ENCODE measurements around the gene CELF2.

The CELF2 gene

GRCh38 chr10:11191190-11191589 lies 173.5 kb downstream of the CELF2 start:
- Histone ChIP-seq H3K36me3 (ENCODE audit: control insufficient read depth in 2 of 2, insufficient read depth in 1 of 2, low read length in 2 of 2) (no peaks in the 10 kb centered on the region), H3K4me3 (ENCODE audit: low read depth, low read length) (no peak overlapping the region), H3K4me1 (ENCODE audit: control insufficient read depth, insufficient read depth, low read length) (peaks cover 10% of the 10 kb centered on the region), H3K9me3 (ENCODE audit: control insufficient read depth, insufficient read depth, low read depth, low read length) (no peaks in the 10 kb centered on the region), H3K27ac (ENCODE audit: extremely low read depth, low read depth, low read length) (no peak overlapping the region; the same call in 1 of the 2 replicates)
- POLR2A ChIA-PET: no interaction called here
- no peak for TF ChIP-seq ZSCAN23 (tag by site-specific recombination; IDR thresholded peaks at IDR 0.05)
- TF ChIP-seq OVOL3 (tag by site-specific recombination; IDR thresholded peaks at IDR 0.05): no peak
- no peak for TF ChIP-seq KLF7 (tag by site-specific recombination; IDR thresholded peaks at IDR 0.05; ENCODE audit: borderline replicate concordance)
- TF ChIP-seq, protein P1, sequence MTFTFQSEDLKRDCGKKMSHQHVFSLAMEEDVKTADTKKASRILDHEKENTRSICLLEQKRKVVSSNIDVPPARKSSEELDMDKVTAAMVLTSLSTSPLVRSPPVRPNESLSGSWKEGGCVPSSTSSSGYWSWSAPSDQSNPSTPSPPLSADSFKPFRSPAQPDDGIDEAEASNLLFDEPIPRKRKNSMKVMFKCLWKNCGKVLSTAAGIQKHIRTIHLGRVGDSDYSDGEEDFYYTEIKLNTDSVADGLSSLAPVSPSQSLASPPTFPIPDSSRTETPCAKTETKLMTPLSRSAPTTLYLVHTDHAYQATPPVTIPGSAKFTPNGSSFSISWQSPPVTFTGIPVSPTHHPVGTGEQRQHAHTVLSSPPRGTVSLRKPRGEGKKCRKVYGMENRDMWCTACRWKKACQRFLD (tag by site-specific recombination; IDR thresholded peaks at IDR 0.05): no peak
- no peak for TF ChIP-seq ZNF354C (tag by site-specific recombination; IDR thresholded peaks at IDR 0.05; ENCODE audit: borderline replicate concordance, low read depth)
- no peak for TF ChIP-seq ZNF514 (tag by site-specific recombination; IDR thresholded peaks at IDR 0.05)
- TF ChIP-seq ZNF596 (tag by site-specific recombination; IDR thresholded peaks at IDR 0.05): no peak
- TF ChIP-seq ZFP69B (tag by site-specific recombination; IDR thresholded peaks at IDR 0.05): no peak
- no peak for TF ChIP-seq ZNF398 (tag by site-specific recombination; IDR thresholded peaks at IDR 0.05)
- no peak for TF ChIP-seq ZNF266 (tag by site-specific recombination; IDR thresholded peaks at IDR 0.05; ENCODE audit: low read depth)
- no peak for TF ChIP-seq ELK4 (IDR thresholded peaks at IDR 0.05; ENCODE audit: borderline replicate concordance, low read depth, low read length)
- no peak for TF ChIP-seq ZNF658 (tag by site-specific recombination; IDR thresholded peaks at IDR 0.05)
- no peak for TF ChIP-seq ZNF654 (tag by site-specific recombination; IDR thresholded peaks at IDR 0.05; ENCODE audit: low read depth)
- TF ChIP-seq ZSCAN30 (tag by site-specific recombination; IDR thresholded peaks at IDR 0.05): no peak
- TF ChIP-seq, protein P2, sequence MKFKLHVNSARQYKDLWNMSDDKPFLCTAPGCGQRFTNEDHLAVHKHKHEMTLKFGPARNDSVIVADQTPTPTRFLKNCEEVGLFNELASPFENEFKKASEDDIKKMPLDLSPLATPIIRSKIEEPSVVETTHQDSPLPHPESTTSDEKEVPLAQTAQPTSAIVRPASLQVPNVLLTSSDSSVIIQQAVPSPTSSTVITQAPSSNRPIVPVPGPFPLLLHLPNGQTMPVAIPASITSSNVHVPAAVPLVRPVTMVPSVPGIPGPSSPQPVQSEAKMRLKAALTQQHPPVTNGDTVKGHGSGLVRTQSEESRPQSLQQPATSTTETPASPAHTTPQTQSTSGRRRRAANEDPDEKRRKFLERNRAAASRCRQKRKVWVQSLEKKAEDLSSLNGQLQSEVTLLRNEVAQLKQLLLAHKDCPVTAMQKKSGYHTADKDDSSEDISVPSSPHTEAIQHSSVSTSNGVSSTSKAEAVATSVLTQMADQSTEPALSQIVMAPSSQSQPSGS (tag by site-specific recombination; IDR thresholded peaks at IDR 0.05; ENCODE audit: low read depth): no peak
- no peak for TF ChIP-seq GLIS1 (tag by site-specific recombination; IDR thresholded peaks at IDR 0.05)
- TF ChIP-seq SETDB1 (IDR thresholded peaks at IDR 0.05; ENCODE audit: insufficient read length, low read length): no peak
- TF ChIP-seq ZNF274 (IDR thresholded peaks at IDR 0.05; ENCODE audit: low read length): no peak
- TF ChIP-seq ZNF274 (tag by site-specific recombination; IDR thresholded peaks at IDR 0.05; ENCODE audit: borderline replicate concordance): no peak
- TF ChIP-seq ZNF701 (tag by site-specific recombination; IDR thresholded peaks at IDR 0.05): no peak
- CTCF ChIA-PET: no interaction called here

DNA sequence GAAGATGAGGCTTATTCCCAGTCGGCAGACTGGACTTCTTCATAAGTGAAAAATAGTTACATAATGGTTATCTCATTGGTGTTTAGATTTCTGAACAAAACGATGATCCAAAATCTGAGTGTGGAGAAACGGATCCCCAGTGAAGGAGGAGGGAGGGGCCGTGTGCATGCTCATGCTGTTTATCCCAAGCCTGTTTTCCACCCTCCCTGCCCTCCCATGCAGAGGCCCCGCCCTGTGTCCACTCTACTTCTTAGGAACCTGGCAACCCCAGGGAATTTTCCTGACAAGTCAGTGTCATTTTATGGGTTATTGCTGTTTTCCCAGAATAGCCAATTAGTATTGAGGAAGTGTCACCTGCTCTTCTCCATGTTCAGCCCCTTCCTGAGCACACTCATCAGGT lies 174.0 kb downstream of the CELF2 start:
- H3K36me3 ChIP-seq (ENCODE audit: control insufficient read depth in 2 of 2, insufficient read depth in 1 of 2, low read length in 2 of 2): no peaks in the 10 kb centered on the region
- H3K9me3 ChIP-seq (ENCODE audit: control insufficient read depth, insufficient read depth, low read depth, low read length): no peaks in the 10 kb centered on the region
- ChIA-PET POLR2A (no interaction called here), CTCF (no interaction called here)
- H3K4me1 ChIP-seq (ENCODE audit: control insufficient read depth, insufficient read depth, low read length): peaks cover 10% of the 10 kb centered on the region
- H3K27ac ChIP-seq (ENCODE audit: extremely low read depth, low read depth, low read length): no peak overlapping the region
- no peak overlapping the region for H3K4me3 ChIP-seq (ENCODE audit: low read depth, low read length)
- no peak for TF ChIP-seq ZSCAN16 (tag by site-specific recombination; IDR thresholded peaks at IDR 0.05)
- TF ChIP-seq ZNF530 (tag by site-specific recombination; IDR thresholded peaks at IDR 0.05; ENCODE audit: low read depth): no peak
- TF ChIP-seq SETDB1 (IDR thresholded peaks at IDR 0.05; ENCODE audit: insufficient read length, low read length): no peak
- no peak for TF ChIP-seq ZNF658 (tag by site-specific recombination; IDR thresholded peaks at IDR 0.05)
- no peak for TF ChIP-seq ZNF23 (tag by site-specific recombination; IDR thresholded peaks at IDR 0.05; ENCODE audit: borderline replicate concordance)
- no peak for TF ChIP-seq HOXD13 (CRISPR knock-in tag; IDR thresholded peaks at IDR 0.05; ENCODE audit: borderline replicate concordance)
- no peak for TF ChIP-seq ZNF248 (tag by site-specific recombination; IDR thresholded peaks at IDR 0.05)
- no peak for TF ChIP-seq ZBTB26 (tag by site-specific recombination; optimal IDR thresholded peaks at IDR 0.05)
- no peak for TF ChIP-seq ZNF175 (tag by site-specific recombination; IDR thresholded peaks at IDR 0.05)
